GM12865 (cell line): ENCODE measurements around the gene CXADR.

Source experiments
- DNase-seq: peaks from one replicate; pipeline ENCODE4 v3.0.0; 2010; ENCODE audit warnings: low read depth
- H3K4me3 ChIP-seq: 2 replicates; pipeline ENCODE4 v1.5.1; 2011; ENCODE audit warnings: mild to moderate bottlenecking, low read depth, low read length, control low read depth
- CTCF ChIP-seq: IDR thresholded peaks from 2 replicates; pipeline ENCODE4 v1.5.1; 2011; ENCODE audit warnings: low read length, control low read depth, low read depth, inconsistent platforms; ENCODE audit not compliant: insufficient read depth; ENCODE audit errors: missing control alignments

The CXADR gene

GRCh38 chr21:17585875-17586450 lies 73.1 kb downstream of the CXADR start:
- peak; percentile 48 for DNase-seq
- TF ChIP-seq CTCF: peak; percentile 40
- H3K4me3 ChIP-seq: no peak overlapping the region

- no peak overlapping the region for H3K4me3 ChIP-seq
- TF ChIP-seq CTCF: no peak
- no peak for DNase-seq
Measured at GRCh38 chr21:17590430-17590829, 77.6 kb downstream of the CXADR start.

GRCh38 chr21:17597680-17598079 lies 84.8 kb downstream of the CXADR start:
- DNase-seq: no peak
- H3K4me3 ChIP-seq: no peak overlapping the region
- no peak for TF ChIP-seq CTCF

- DNase-seq: peak; percentile 52
- H3K4me3 ChIP-seq: no peak overlapping the region
- no peak for TF ChIP-seq CTCF
Measured at GRCh38 chr21:17598437-17598836, 85.6 kb downstream of the CXADR start.

- H3K4me3 ChIP-seq: no peak overlapping the region
- DNase-seq: no peak
- TF ChIP-seq CTCF: no peak
Measured at GRCh38 chr21:17602874-17603273, 90.0 kb downstream of the CXADR start.

GRCh38 chr21:17607684-17608083 lies 94.8 kb downstream of the CXADR start:
- DNase-seq: no peak
- no peak for TF ChIP-seq CTCF
- H3K4me3 ChIP-seq: no peak overlapping the region

GRCh38 chr21:17609681-17610080 lies 96.8 kb downstream of the CXADR start:
- no peak for DNase-seq
- TF ChIP-seq CTCF: no peak
- no peak overlapping the region for H3K4me3 ChIP-seq
